Psoas muscle (tissue), 8 donors: Measurements from ENCODE around the gene CADM2. TPM values are rescaled to one million over a fixed set of nuclear protein-coding genes. Genes with fewer than 3 reads are reported as not detected.

Experiments used
- ATAC-seq, 4 donors: fragments of 200-7000 bp; cut with Tn5 transposase; one replicate each; pipeline ENCODE4 v1.9.1; 2020; ENCODE audit warnings: moderate library complexity in 3 of 4, mild to moderate bottlenecking in 2 of 4
- DNase-seq, 2 donors: peaks; one replicate each; pipeline ENCODE4 v3.0.0-alpha.2; 2020
- H3K27ac ChIP-seq: fragments of 200-600 bp; one replicate; pipeline ENCODE4 v1.8.0; 2022
- H3K27me3 ChIP-seq, 3 donors: fragments of 200-600 bp in 1 of 3; one replicate each; pipeline versions ENCODE4 v1.6.1 to v1.8.0; 2013 to 2022; ENCODE audit warnings: low read length in 2 of 3, mild to moderate bottlenecking in 2 of 3, moderate library complexity in 1 of 3; ENCODE audit not compliant: insufficient read depth in 3 of 3
- H3K36me3 ChIP-seq, 2 donors: fragments of 200-600 bp in 1 of 2; one replicate each; pipeline versions ENCODE4 v1.6.1 to v1.8.0; 2013 to 2022; ENCODE audit warnings: low read depth in 1 of 2, mild to moderate bottlenecking in 1 of 2, moderate library complexity in 1 of 2; ENCODE audit not compliant: insufficient read depth in 1 of 2
- H3K4me1 ChIP-seq: fragments of 200-600 bp; one replicate; pipeline ENCODE4 v1.8.0; 2022
- H3K4me3 ChIP-seq: fragments of 200-600 bp; one replicate; pipeline ENCODE4 v1.8.0; 2022; ENCODE audit warnings: mild to moderate bottlenecking
- H3K9me3 ChIP-seq: fragments of 200-600 bp; one replicate; pipeline ENCODE4 v1.8.0; 2022
- WGBS, 3 donors: extraction: QIAGEN DNeasy Blood & Tissue Kit; methylation state at CpG; one replicate each; pipeline versions ENCODE4 v1.1.6 to v1.1.7; 2013; 5-methylcytosine and 5-hydroxymethylcytosine counted together
- intact Hi-C, 2 donors: fragments of 100-400 bp; cut with DNase I; formaldehyde crosslinking; loops; one replicate each; pipeline versions ENCODE4 v1.11.0 to v1.14.2; 2022
- polyA plus RNA-seq, 3 donors: library from polyadenylated mRNA; stranded (reverse); fragments of 200-250 nt; gene quantifications; one replicate each; pipeline ENCODE4 v1.2.3, GENCODE V29; 2013
- total RNA-seq, 4 donors: library from RNA; stranded (reverse); fragmentation: NEBNext Ultra II Directional in 2 of 4; extraction: Animal tissue kit (Norgen Biotek cat#: 25700) in 2 of 4; gene quantifications; one replicate each; pipeline versions ENCODE4 v1.2.1 to v1.2.4, GENCODE V29; 2021 to 2023
- TF ChIP-seq, protein P1 (sequence below): fragments of 200-600 bp; IDR thresholded peaks from one replicate; pipeline ENCODE4 v1.8.0; 2022; ENCODE audit warnings: antibody characterized with exemption
- donor health status: healthy with polysubstance abuse.
- donor health status: DM: no; HTN: no; CAD: no; lungs with moderate emphysema.
- donor health status: Bipolar disorder and iron deficiency.
- donor health status: healthy.
- donor health status: DM: yes; HTN: yes; CAD: no.
- donor health status: DM: no; HTN: no; CAD: no.
- donor health status: DM: no; HTN: no; CAD: no.
- donor health status: DM: yes; HTN: yes; CAD: no.

Gene CADM2
- total and polyA plus RNA-seq, 7 donors: 3.6 to 15.7 (median 6.3) TPM

- 43 to 48% (median 46%) methylated on average over 6 of the region's 6 CpGs for WGBS, 3 donors
- no peaks in the 10 kb centered on the region for H3K36me3 ChIP-seq
- intact Hi-C loops: loop anchor here in 1 of 2 donors (5.0 kb wide), 2 partner anchors 384 to 814 kb away; no protein-coding TSS in a partner anchor
- no peaks in the 10 kb centered on the region for H3K9me3 ChIP-seq
- no peaks in the 10 kb centered on the region for H3K27me3 ChIP-seq
- TF ChIP-seq, protein P1, sequence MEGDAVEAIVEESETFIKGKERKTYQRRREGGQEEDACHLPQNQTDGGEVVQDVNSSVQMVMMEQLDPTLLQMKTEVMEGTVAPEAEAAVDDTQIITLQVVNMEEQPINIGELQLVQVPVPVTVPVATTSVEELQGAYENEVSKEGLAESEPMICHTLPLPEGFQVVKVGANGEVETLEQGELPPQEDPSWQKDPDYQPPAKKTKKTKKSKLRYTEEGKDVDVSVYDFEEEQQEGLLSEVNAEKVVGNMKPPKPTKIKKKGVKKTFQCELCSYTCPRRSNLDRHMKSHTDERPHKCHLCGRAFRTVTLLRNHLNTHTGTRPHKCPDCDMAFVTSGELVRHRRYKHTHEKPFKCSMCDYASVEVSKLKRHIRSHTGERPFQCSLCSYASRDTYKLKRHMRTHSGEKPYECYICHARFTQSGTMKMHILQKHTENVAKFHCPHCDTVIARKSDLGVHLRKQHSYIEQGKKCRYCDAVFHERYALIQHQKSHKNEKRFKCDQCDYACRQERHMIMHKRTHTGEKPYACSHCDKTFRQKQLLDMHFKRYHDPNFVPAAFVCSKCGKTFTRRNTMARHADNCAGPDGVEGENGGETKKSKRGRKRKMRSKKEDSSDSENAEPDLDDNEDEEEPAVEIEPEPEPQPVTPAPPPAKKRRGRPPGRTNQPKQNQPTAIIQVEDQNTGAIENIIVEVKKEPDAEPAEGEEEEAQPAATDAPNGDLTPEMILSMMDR: peak; percentile 56
- no peaks in the 10 kb centered on the region for H3K4me1 ChIP-seq
- H3K27ac ChIP-seq: no peak overlapping the region
- H3K4me3 ChIP-seq: no peak overlapping the region
- peak in 1 of 2 donors; percentile 21 for DNase-seq
- ATAC-seq: peak; percentile 59 to 86 (median 78)
Measured at GRCh38 chr3:85360742-85361387, 402.1 kb downstream of the CADM2 start.

DNA sequence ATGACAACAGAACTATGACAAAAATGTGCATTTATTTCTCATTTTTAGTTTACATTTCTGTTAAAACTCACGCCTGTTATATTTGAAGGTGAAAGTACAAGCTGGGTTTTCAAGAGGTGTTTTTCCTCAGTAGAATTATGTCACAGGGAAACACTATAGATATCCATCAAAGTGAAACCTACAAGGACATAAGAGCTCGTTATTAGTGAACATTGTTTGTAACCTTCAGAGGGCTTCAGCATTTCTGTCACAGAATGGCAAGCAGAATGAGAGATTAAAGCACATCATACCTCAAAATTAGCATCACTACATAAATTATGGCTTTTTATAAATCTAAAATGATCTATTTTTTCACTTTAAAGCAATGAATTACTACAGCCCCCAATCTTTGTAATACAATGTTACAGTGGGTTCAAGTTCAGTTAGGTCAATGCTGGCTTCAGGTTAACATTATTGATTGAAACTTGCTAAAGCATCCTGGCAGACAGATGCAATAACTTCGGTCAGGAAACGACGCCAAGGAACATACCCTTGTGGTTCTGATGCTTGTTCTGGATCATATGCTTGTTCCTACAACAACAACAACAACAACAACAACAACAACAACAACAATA is 405.6 kb downstream of the CADM2 start:
- ATAC-seq (no peak), DNase-seq (no peak)
- H3K36me3 ChIP-seq: no peaks in the 10 kb centered on the region
- no peaks in the 10 kb centered on the region for H3K27me3 ChIP-seq
- H3K27ac ChIP-seq: no peak overlapping the region
- TF ChIP-seq, protein P1: no peak
- 78 to 84% (median 78%) methylated on average over 5 of the region's 5 CpGs for WGBS, 3 donors
- no peaks in the 10 kb centered on the region for H3K9me3 ChIP-seq
- H3K4me1 ChIP-seq: no peaks in the 10 kb centered on the region
- H3K4me3 ChIP-seq: no peak overlapping the region
- intact Hi-C loops: loop anchor here in 1 of 2 donors (5.0 kb wide), 2 partner anchors 387 to 817 kb away; no protein-coding TSS in a partner anchor

DNA sequence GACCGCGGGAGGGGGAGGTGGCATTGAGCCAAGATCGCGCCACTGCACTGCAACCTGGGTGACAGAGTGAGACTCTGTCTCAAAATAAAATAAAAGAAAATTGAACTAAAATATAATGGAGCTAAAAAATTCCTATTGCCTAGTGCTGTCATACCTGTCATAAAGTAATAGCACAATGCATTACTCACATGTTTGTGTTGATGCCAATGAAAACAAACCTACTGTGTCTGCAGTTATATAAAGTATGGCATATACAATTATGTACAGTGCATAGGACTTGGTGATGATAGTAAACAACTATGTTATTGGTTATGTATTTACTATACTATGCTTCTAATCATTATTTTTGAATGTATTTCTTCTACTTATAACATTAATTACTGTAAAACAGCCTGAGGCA is 411.6 kb downstream of the CADM2 start:
- no peak for ATAC-seq
- H3K27me3 ChIP-seq: no peaks in the 10 kb centered on the region
- WGBS, 3 donors: 93 to 94% (median 93%) methylated on average over 4 of the region's 4 CpGs
- no peak overlapping the region for H3K4me3 ChIP-seq
- TF ChIP-seq, protein P1: no peak
- H3K27ac ChIP-seq: no peak overlapping the region
- H3K36me3 ChIP-seq: no peaks in the 10 kb centered on the region
- no peak for DNase-seq
- no peaks in the 10 kb centered on the region for H3K9me3 ChIP-seq
- no peaks in the 10 kb centered on the region for H3K4me1 ChIP-seq
- intact Hi-C loops: no loop called here

DNA sequence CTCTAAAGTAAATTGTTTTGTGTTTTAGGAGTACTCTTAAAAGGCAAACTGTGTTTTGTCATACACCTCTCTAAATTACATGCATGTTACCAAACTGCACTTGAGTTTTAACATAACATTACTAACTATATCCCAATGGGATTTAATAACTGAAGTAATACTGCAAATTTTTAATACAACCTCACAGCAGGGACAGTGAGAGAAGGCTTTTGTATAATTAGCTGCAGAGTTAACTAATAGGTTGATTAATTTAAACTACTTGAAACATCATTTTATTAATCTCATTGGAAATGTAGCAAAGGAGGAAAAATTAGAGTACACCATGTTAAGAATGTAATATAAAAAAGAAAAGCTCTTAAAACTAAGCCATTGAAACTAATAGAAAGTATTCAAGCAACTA is 417.3 kb downstream of the CADM2 start:
- H3K36me3 ChIP-seq: no peaks in the 10 kb centered on the region
- ATAC-seq (no peak), DNase-seq (no peak)
- no peaks in the 10 kb centered on the region for H3K9me3 ChIP-seq
- no peak overlapping the region for H3K4me3 ChIP-seq
- intact Hi-C loops: no loop called here
- H3K27me3 ChIP-seq: no peaks in the 10 kb centered on the region
- H3K4me1 ChIP-seq: no peaks in the 10 kb centered on the region
- H3K27ac ChIP-seq: no peak overlapping the region
- TF ChIP-seq, protein P1: no peak
